NCI-H460 (cell line): ENCODE measurements around the gene GSTO1. TPM values are rescaled to one million over a fixed set of nuclear protein-coding genes. Genes with fewer than 3 reads are reported as not detected.

Experiments
- DNase-seq: peaks from one replicate; pipeline ENCODE4 v3.0.0-alpha.2; 2016; ENCODE audit warnings: low read depth; ENCODE audit errors: extremely low read depth
- small RNA-seq, 2 experiments: library from RNA; depleted of rRNA; stranded (forward); fragments of <200 nt; gene quantifications; one replicate each; pipeline ENCODE3, GENCODE V24; 2014
- total RNA-seq: library from RNA; depleted of rRNA; stranded (reverse); fragments of >200 nt; shearing (Covaris generic); gene quantifications from 2 replicates; pipeline ENCODE4 v1.2.3, GENCODE V29; 2014; rRNA removed

The GSTO1 gene
- total RNA-seq, 1 experiment from 2014 or later: 212 TPM

DNA sequence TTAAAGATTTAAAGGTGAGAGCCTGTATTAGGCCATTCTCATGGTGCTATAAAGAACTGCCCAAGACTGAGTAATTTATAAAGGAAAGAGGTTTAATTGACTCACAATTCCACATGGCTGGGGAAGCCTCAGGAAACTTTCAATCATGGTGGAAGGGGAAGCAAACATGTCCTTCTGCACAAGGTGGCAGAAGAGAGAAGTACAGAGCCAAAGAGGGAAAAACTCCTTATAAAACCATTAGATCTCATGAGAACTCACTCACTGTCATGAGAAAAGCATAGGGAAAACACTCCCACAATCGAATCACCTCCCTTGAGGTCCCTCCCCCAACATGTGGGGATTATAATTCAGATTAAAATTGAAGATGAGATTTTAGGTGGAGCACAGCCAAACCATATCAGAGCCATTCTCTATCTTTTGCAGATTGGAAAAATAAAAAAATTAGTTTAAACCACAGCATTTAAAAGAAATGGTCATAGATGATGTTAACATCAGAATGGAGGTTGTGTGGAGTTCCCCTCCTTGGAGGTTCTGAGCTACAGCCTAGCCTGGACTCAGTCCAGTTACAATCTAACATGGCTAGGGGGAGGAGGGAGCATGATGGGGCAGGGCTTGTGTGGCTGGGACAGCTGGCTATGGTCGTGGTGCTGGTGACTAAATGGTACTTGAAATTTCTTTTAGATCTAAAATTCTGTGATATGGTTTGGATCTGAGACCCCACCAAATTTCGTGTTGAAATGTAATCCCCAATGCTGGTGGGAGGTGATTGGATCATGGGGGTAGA is 47.4 kb downstream of the GSTO1 start:
- no peak for DNase-seq

DNA sequence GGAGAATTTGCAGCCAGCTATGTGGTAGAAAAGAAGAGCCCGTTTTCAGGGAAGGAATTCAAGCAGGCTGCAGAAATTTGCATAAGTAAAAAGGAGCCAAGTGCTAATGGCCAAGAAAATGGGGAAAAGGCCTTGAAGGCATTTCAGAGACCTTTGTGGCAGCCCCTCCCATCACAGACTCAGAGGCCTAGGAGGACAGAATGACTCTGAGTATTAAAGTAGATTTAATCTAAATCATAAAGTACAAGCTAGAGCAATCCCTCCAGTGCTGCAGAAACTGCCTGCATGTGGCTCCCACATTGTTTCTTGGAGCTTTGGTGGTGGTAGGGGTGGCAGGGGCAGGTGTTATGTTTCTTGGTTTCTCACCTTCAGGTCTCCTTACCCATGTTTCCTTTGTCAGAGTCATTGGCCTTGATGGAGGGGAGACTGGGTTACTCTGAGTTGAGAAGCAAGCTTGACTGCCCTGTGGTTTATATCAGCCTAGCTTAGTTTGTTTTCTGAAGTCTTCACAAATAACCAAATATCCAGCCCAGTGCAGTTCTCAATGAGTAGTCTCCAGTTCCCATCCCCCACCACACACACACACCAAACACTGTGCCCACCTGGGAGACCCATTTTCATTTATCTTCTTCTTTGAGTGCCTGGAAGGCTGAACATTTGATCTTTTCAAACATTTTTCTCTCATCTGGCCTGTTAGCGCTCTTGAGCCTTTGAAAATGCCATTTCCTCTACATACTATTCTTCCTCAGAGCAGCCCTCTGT is 49.1 kb downstream of the GSTO1 start:
- no peak for DNase-seq

DNA sequence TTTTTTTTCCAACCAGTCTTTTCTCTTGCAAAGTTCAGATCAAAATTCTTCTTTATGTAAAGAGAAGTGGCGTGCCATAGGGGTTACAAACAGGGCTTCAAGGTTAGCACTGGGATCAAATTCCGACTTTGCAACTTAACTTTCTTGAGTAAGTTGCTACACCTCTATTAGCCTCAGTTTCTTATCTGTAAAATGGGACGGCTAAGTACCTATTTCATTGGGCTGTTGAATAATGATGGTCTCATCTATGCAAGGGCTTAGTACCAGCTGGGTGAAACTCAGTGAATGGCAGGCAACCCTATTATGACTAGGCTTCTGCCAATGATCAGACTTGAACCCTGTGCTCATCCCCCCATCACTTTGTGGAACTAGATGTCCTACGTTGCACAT is 49.7 kb downstream of the GSTO1 start:
- no peak for DNase-seq

- no peak for DNase-seq
These were observed 50.2 kb downstream of the GSTO1 start for GRCh38 chr10:104304927-104305326.

GRCh38 chr10:104306897-104307296 is 52.2 kb downstream of the GSTO1 start:
- DNase-seq: peak; percentile 45

DNA sequence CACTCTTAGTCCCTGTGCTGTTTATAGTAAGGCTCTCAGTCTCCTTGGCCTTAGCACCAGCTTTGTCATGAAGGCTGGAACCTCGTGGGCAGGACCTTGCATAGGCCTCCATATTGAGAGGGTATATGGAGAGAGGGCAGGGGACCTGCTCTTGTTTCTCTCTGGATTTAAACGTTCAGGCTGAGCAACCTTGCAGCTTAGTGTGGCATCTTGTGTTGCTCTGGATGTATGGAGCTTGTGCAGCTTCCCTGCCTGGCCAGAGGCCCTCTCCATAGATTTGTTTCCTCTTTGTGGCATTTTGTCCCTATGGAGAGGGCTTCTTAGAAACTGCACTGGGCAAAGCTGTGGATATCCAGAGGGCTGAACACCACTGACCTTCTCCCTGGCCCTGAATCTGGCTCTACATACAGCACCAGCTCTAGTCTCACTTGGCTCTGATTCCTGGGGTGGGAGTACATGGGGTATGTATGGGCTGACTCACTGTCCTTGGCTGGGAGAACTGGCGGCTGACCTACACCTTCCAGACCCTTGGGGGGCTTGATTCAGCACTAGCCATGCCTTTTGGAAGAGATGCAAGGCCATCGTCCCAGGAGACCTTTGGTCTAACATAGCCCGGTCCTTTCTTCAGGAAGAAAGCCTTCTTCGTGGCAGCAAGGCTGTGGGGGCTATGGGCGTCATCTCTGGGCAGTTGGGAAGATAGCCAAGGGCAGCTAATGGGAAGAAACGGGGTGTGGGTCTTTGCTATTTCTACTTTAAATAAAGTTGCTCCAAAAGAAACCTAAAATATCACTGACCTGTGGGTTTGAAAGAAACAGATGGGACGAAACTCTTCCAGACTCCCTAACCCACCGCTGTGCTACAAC is 53.1 kb downstream of the GSTO1 start:
- no peak for DNase-seq

GRCh38 chr10:104308439-104308903 is 53.8 kb downstream of the GSTO1 start:
- no peak for DNase-seq

GRCh38 chr10:104309980-104310978 is 55.6 kb downstream of the GSTO1 start:
- peak; percentile 79 for DNase-seq

GRCh38 chr10:104311184-104311720 is 56.6 kb downstream of the GSTO1 start:
- no peak for DNase-seq

DNA sequence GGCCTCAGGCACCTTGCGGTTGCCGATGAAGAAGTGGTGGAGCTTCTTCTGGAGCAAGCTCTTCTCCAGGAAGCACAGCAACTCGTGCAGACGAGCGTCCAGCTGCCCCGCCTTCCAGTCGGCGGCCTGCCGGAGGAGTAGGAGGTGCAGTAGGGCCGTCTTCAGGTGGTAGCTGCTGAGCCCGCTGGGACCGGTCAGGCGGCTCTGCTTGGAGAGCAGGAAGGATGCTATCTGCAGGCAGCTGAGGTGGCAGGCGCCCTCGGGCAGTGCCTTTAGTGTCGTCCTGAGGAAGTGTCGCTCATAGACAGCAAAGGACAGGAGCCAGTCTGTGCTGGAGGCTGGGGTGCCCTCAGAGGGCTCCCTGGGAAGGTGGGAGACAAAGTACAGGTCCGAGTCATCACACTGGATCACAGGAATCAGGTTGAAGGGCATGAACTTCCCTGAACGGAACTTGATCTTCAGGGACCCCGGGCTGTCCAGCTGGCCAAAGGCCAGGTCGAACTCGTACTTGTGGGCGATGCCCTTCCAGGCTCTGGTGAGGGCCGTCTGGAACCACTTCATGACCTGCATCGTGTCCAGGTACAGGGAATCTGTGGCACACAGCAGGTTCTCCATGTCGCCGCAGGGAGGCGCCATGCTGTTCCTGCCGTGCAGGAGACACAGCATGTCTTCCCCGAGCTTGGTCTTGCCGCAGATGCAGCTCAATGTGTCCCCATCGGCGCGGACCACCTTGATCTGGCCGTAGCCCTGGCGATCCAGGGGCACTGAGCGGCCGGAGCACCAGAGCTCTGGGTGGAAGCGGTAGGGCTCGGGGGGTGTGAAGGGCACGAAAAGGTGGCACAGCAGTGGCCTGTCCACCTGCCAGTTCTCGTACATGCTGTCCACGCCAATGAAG is 60.1 kb downstream of the GSTO1 start:
- no peak for DNase-seq

GRCh38 chr10:104315486-104315921 is 60.8 kb downstream of the GSTO1 start:
- no peak for DNase-seq

DNA sequence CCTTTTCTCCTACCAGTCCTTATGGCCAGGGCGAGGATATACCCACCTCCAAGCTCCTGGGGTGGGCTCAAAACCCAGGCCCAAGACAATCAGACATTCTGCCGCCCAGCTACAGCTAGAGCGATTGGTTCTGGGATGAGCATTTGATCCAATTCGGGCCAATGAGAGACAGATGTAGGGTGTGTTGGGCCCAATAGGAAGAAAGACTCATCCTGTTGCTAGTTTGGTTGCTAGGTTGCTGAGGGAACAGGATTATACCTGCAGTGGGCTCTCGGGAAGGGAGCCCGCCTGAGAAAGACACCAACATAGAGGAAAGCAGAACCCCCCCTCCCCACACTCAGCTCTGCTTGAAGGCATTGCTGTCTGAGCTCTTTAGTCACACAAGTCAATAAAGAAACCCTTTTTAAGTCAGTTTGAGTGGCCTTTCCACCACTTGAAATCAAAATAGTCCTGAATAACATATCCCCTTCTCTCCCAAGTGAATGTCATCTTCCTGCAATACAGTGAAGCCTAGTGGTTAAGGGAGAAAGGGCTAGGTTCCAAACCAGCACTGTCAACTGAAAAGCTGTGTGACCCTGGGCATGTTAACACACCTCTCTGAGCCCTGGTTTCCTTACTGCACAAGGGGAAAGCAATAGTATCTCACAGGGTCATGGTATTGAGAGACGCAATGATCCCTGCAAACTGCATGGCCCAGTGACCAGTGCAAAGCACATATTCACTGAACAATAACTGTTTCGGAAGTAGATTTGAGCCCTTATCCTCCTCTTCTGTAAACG is 61.8 kb downstream of the GSTO1 start:
- no peak for DNase-seq

Small RNA genes within 50 kb of the gene (small RNA-seq; reads per million reads assigned to genes)
- gene MIR4482: 0.04 to 1.2 reads per million in 2 experiments
- 0 to 0.06 reads per million in 2 experiments for gene MIR609

Other genes starting within 250 kb of the GSTO1 start
- gene COL17A1, start 169.0 kb upstream of the GSTO1 start, total RNA-seq: not detected in 2 replicates
- gene SFR1, start 132.7 kb upstream of the GSTO1 start, total RNA-seq: 13.0 and 13.8 TPM in 2 replicates
- 0.22 TPM in 1 of 2 replicates, not detected in the other for gene CFAP43, start 22.5 kb upstream of the GSTO1 start, total RNA-seq
- 75.4 and 86.5 TPM in 2 replicates for gene GSTO2, start 14.3 kb downstream of the GSTO1 start, total RNA-seq
- 58.6 and 77.9 TPM in 2 replicates for gene ITPRIP, start 83.6 kb downstream of the GSTO1 start, total RNA-seq
- gene CFAP58, start 98.9 kb downstream of the GSTO1 start, total RNA-seq: 1.4 and 2.1 TPM in 2 replicates